GM21381 (cell line): ENCODE results near the gene RPH3AL.
"Not testable (repeated sequence)": the region's sequence is repeated elsewhere in the genome, so short reads cannot be mapped to it uniquely, and the experiment has no call there.

Source experiments
- ATAC-seq: cut with Tn5 transposase; IDR thresholded peaks from one replicate; pipeline ENCODE4 v1.9.1; 2021; ENCODE audit warnings: mild to moderate bottlenecking, moderate library complexity; ENCODE audit not compliant: unreplicated experiment

RPH3AL gene

GRCh38 chr17:379531-380465, 27.2 kb upstream of the RPH3AL start:
- no peak for ATAC-seq

- ATAC-seq: no peak
Measured at GRCh38 chr17:378068-378467, 25.5 kb upstream of the RPH3AL start.

GRCh38 chr17:376936-377863, 24.6 kb upstream of the RPH3AL start:
- ATAC-seq: no peak

GRCh38 chr17:373613-374230, 21.1 kb upstream of the RPH3AL start:
- ATAC-seq: no peak

GRCh38 chr17:372157-373152, 19.8 kb upstream of the RPH3AL start:
- no peak for ATAC-seq

GRCh38 chr17:371583-371982, 19.0 kb upstream of the RPH3AL start:
- ATAC-seq: no peak

GRCh38 chr17:367656-368055, 15.0 kb upstream of the RPH3AL start:
- not testable (repeated sequence) for ATAC-seq

GRCh38 chr17:366657-367615, 14.3 kb upstream of the RPH3AL start:
- ATAC-seq: not testable (repeated sequence)

GRCh38 chr17:364766-365165, 12.2 kb upstream of the RPH3AL start:
- ATAC-seq: no peak

GRCh38 chr17:364308-364707, 11.7 kb upstream of the RPH3AL start:
- ATAC-seq: no peak

- no peak for ATAC-seq
Measured at GRCh38 chr17:362721-363120, 10.1 kb upstream of the RPH3AL start.

- no peak for ATAC-seq
Measured at GRCh38 chr17:360092-360750, 7.6 kb upstream of the RPH3AL start.

GRCh38 chr17:358491-359151, 6.0 kb upstream of the RPH3AL start:
- no peak for ATAC-seq

GRCh38 chr17:357644-358043, 5.0 kb upstream of the RPH3AL start:
- ATAC-seq: no peak

- no peak for ATAC-seq
Measured at GRCh38 chr17:356671-357434, 4.2 kb upstream of the RPH3AL start.

- no peak for ATAC-seq
Measured at GRCh38 chr17:354651-355556, 2.3 kb upstream of the RPH3AL start.
